IMR-90 (cell line): ENCODE data around the gene FOXP1.

Experiments
- BHLHE40 ChIP-seq: fragments of 150-350 bp; IDR thresholded peaks from 2 replicates; pipeline ENCODE4 v1.6.1; 2016; ENCODE audit warnings: mild to moderate bottlenecking, low read depth, low read length
- FOS ChIP-seq: fragments of 150-350 bp; IDR thresholded peaks from 2 replicates; pipeline ENCODE4 v1.6.1; 2016; ENCODE audit warnings: low read depth, low read length
- MAFK ChIP-seq: IDR thresholded peaks from 2 replicates; pipeline ENCODE4 v1.6.1; 2012; ENCODE audit warnings: low read depth, low read length, improper control_type of control experiment
- MXI1 ChIP-seq: IDR thresholded peaks from 2 replicates; pipeline ENCODE4 v1.6.1; 2012; ENCODE audit warnings: low read depth, mild to moderate bottlenecking, low read length, moderate library complexity, borderline replicate concordance
- POLR2A ChIP-seq: IDR thresholded peaks from 2 replicates; pipeline ENCODE4 v1.6.1; 2012; ENCODE audit warnings: mild to moderate bottlenecking, low read depth, low read length
- RAD21 ChIP-seq: IDR thresholded peaks from 2 replicates; pipeline ENCODE4 v1.6.1; 2012; ENCODE audit warnings: low read length, improper control_type of control experiment
- RCOR1 ChIP-seq: IDR thresholded peaks from 2 replicates; pipeline ENCODE4 v1.6.1; 2012; ENCODE audit warnings: mild to moderate bottlenecking, low read length, improper control_type of control experiment; ENCODE audit not compliant: insufficient replicate concordance
- RFX5 ChIP-seq: IDR thresholded peaks from 2 replicates; pipeline ENCODE4 v1.8.0; 2012; ENCODE audit warnings: low read depth, mild to moderate bottlenecking, low read length, moderate library complexity
- TF ChIP-seq, protein P1 (sequence below): conservative IDR thresholded peaks from 2 replicates; pipeline ENCODE4 v1.5.1; 2012; ENCODE audit warnings: mild to moderate bottlenecking, low read depth, low read length, improper control_type of control experiment
- TF ChIP-seq, protein P2 (sequence below): fragments of 150-350 bp; IDR thresholded peaks from 2 replicates; pipeline ENCODE4 v1.6.1; 2017; ENCODE audit warnings: mild to moderate bottlenecking, antibody characterized with exemption, low read length, low read depth

DNA sequence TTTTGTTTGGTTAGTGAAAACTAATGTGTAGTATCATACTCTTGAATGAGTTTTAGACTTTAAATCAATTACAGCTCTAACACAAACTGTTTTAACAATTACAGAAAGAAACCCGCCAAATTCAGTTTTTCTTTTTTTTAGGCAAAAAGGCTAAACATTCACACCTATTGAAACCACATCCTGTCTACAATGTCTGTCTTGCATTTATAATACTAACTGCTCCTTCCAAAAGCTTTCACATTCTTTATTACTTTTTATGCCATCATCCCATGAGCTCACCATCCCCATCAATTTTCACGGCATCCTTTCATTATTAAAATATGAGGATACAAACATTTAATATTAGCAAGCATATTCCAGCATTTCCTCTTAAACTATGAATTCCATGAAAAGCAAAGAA lies 593.3 kb downstream of the FOXP1 start:
- no peak for TF ChIP-seq FOS
- no peak for TF ChIP-seq POLR2A
- TF ChIP-seq MAFK: no peak
- TF ChIP-seq, protein P1, sequence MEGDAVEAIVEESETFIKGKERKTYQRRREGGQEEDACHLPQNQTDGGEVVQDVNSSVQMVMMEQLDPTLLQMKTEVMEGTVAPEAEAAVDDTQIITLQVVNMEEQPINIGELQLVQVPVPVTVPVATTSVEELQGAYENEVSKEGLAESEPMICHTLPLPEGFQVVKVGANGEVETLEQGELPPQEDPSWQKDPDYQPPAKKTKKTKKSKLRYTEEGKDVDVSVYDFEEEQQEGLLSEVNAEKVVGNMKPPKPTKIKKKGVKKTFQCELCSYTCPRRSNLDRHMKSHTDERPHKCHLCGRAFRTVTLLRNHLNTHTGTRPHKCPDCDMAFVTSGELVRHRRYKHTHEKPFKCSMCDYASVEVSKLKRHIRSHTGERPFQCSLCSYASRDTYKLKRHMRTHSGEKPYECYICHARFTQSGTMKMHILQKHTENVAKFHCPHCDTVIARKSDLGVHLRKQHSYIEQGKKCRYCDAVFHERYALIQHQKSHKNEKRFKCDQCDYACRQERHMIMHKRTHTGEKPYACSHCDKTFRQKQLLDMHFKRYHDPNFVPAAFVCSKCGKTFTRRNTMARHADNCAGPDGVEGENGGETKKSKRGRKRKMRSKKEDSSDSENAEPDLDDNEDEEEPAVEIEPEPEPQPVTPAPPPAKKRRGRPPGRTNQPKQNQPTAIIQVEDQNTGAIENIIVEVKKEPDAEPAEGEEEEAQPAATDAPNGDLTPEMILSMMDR: no peak
- TF ChIP-seq, protein P2, sequence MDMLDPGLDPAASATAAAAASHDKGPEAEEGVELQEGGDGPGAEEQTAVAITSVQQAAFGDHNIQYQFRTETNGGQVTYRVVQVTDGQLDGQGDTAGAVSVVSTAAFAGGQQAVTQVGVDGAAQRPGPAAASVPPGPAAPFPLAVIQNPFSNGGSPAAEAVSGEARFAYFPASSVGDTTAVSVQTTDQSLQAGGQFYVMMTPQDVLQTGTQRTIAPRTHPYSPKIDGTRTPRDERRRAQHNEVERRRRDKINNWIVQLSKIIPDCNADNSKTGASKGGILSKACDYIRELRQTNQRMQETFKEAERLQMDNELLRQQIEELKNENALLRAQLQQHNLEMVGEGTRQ: no peak
- TF ChIP-seq MXI1: no peak
- TF ChIP-seq BHLHE40: no peak
- no peak for TF ChIP-seq RAD21
- no peak for TF ChIP-seq RCOR1
- TF ChIP-seq RFX5: no peak
